A673 (cell line): ENCODE measurements around the gene EZH2. TPM values are rescaled to one million over a fixed set of nuclear protein-coding genes. Genes with fewer than 3 reads are reported as not detected.

Experiments
- BruUV-seq: library from RNA; stranded (reverse); fragments of 400-500 nt; replicated peaks from 2 replicates; lab custom pipeline; 2021; lab: Mats Ljungman, UMichigan
- CTCF ChIA-PET: fragments of 300-600 bp; sonication (Branson Sonifier 250); formaldehyde crosslinking; loops from one replicate; lab custom pipeline; 2022; ENCODE audit warnings: antibody characterized with exemption; lab: Charles Lee
- POLR2A ChIA-PET: fragments of 300-600 bp; sonication (Branson Sonifier 250); formaldehyde crosslinking; loops from one replicate; lab custom pipeline; 2022; ENCODE audit warnings: antibody characterized with exemption; ENCODE audit not compliant: low non-redundant PET; lab: Charles Lee
- DNase-seq: peaks from one replicate; pipeline ENCODE4 v3.0.0-alpha.2; 2015; ENCODE audit warnings: low spot score
- H3K27ac ChIP-seq: fragments of 200-600 bp; sonication (generic); 2 replicates; pipeline ENCODE4 v1.5.1; 2016; ENCODE audit warnings: mixed run types, low read depth, mild to moderate bottlenecking, mixed read lengths, antibody characterized with exemption, low read length; ENCODE audit not compliant: poor library complexity, severe bottlenecking
- H3K27me3 ChIP-seq: fragments of 200-600 bp; sonication (generic); replicated peaks from 2 replicates; pipeline ENCODE4 v1.6.1; 2017; ENCODE audit warnings: mixed run types, low read depth, mild to moderate bottlenecking, mixed read lengths, antibody characterized with exemption, low read length; ENCODE audit not compliant: insufficient read depth, poor library complexity
- H3K36me3 ChIP-seq: fragments of 200-600 bp; sonication (generic); 2 replicates; pipeline ENCODE4 v1.6.1; 2016; ENCODE audit warnings: mixed run types, mild to moderate bottlenecking, mixed read lengths, antibody characterized with exemption, low read length; ENCODE audit not compliant: insufficient read depth, poor library complexity, severe bottlenecking
- H3K4me1 ChIP-seq: fragments of 200-600 bp; sonication (generic); 2 replicates; pipeline ENCODE4 v1.6.1; 2017; ENCODE audit warnings: mixed run types, mild to moderate bottlenecking, mixed read lengths, antibody characterized with exemption, low read length; ENCODE audit not compliant: insufficient read depth, poor library complexity, severe bottlenecking
- H3K4me3 ChIP-seq: fragments of 200-600 bp; sonication (generic); 2 replicates; pipeline ENCODE4 v1.5.1; 2016; ENCODE audit warnings: low read depth, mixed run types, mild to moderate bottlenecking, mixed read lengths, low read length; ENCODE audit not compliant: poor library complexity, severe bottlenecking
- H3K9me3 ChIP-seq: fragments of 200-600 bp; sonication (generic); 2 replicates; pipeline ENCODE4 v1.6.1; 2016; ENCODE audit warnings: mixed run types, low read depth, mild to moderate bottlenecking, mixed read lengths, antibody characterized with exemption, low read length; ENCODE audit not compliant: poor library complexity, severe bottlenecking
- CTCF ChIP-seq: fragments of 300-800, 200-600 bp; sonication (generic); conservative IDR thresholded peaks from 2 replicates; pipeline ENCODE4 v1.5.1; 2017; ENCODE audit warnings: low read depth, mild to moderate bottlenecking, antibody characterized with exemption, low read length, moderate library complexity, mixed read lengths
- EZH2 ChIP-seq: fragments of 200-600 bp; sonication (generic); IDR thresholded peaks from 2 replicates; pipeline ENCODE4 v1.6.1; 2017; ENCODE audit warnings: borderline replicate concordance, low read depth, mild to moderate bottlenecking, mixed read lengths, antibody characterized with exemption, low read length; ENCODE audit not compliant: poor library complexity, severe bottlenecking
- intact Hi-C: fragments of 100-400 bp; cut with micrococcal nuclease; formaldehyde crosslinking; loops from one replicate; pipeline ENCODE4 v1.10.0; 2022; ENCODE audit not compliant: unreplicated experiment
- total RNA-seq: library from RNA; stranded (reverse); gene quantifications from 2 replicates; pipeline ENCODE4 v1.2.3, GENCODE V29; 2021

Gene EZH2
- total RNA-seq, 1 experiment from 2014 or later = 140 TPM

- Histone ChIP-seq H3K36me3 (peaks cover 64% of the 10 kb centered on the region), H3K4me1 (peaks cover 14% of the 10 kb centered on the region), H3K27me3 (no peaks in the 10 kb centered on the region), H3K4me3 (no peak overlapping the region), H3K9me3 (no peaks in the 10 kb centered on the region), H3K27ac (no peak overlapping the region)
- POLR2A ChIA-PET = no interaction called here
- CTCF ChIA-PET = no interaction called here
- no peak for TF ChIP-seq EZH2
- TF ChIP-seq CTCF = no peak
- no peak for DNase-seq
- no TSS peak for BruUV-seq
- intact Hi-C loops = no loop called here
Observed at GRCh38 chr7:148821422-148821821, 62.7 kb downstream of the EZH2 start.

GRCh38 chr7:148819697-148820360 lies 64.3 kb downstream of the EZH2 start:
- peaks cover 64% of the 10 kb centered on the region for H3K36me3 ChIP-seq
- intact Hi-C loops = no loop called here
- H3K4me1 ChIP-seq = peaks cover 14% of the 10 kb centered on the region
- CTCF ChIA-PET = no interaction called here
- H3K9me3 ChIP-seq = no peaks in the 10 kb centered on the region
- no peaks in the 10 kb centered on the region for H3K27me3 ChIP-seq
- no TSS peak for BruUV-seq
- TF ChIP-seq EZH2 (no peak), CTCF (no peak)
- peak; percentile 33 for DNase-seq
- peak overlapping the region; percentile 24 for H3K27ac ChIP-seq
- H3K4me3 ChIP-seq = no peak overlapping the region
- POLR2A ChIA-PET = no interaction called here

- BruUV-seq = no TSS peak
- H3K4me1 ChIP-seq = peaks cover 7% of the 10 kb centered on the region
- no peak overlapping the region for H3K27ac ChIP-seq
- no peak for DNase-seq
- no peak for TF ChIP-seq CTCF
- no peak for TF ChIP-seq EZH2
- CTCF ChIA-PET = no interaction called here
- H3K4me3 ChIP-seq = no peak overlapping the region
- intact Hi-C loops = no loop called here
- H3K9me3 ChIP-seq = no peaks in the 10 kb centered on the region
- POLR2A ChIA-PET = no interaction called here
- H3K27me3 ChIP-seq = no peaks in the 10 kb centered on the region
- peaks cover 99% of the 10 kb centered on the region for H3K36me3 ChIP-seq
Observed at GRCh38 chr7:148815612-148816011, 68.5 kb downstream of the EZH2 start.
